Activated CD4-positive, alpha-beta T cell treated with anti-CD3 and anti-CD28 coated beads, Interleukin-2, amount 50 U/mL, for 48 hours (primary cell): ENCODE measurements around the gene RPL10A.
"Not testable (repeated sequence)": the region's sequence is repeated elsewhere in the genome, so short reads cannot be mapped to it uniquely, and the experiment has no call there.

Experiments
- DNase-seq, 2 experiments: peaks; one replicate each; pipeline ENCODE4 v3.0.0-alpha.2; 2020

RPL10A gene

DNA sequence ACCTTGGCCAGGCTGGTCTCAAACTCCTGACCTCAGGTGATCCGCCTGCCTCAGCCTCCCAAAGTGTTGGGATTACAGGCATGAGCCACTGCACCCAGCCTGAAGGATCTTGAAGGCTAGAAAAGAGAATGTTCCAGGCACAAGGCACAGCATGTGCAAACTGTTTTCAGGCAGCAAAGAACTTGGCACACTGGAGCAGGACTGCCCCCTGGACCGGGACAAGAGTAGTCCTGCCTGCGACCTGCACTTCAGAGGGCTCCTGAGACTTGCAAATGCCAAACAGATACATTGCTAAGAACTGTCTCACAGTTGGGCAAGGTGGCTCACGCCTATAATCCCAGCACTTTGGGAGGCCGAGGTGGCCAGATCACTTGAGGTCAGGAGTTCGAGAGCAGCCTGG is 47.7 kb downstream of the RPL10A start:
- DNase-seq = not testable (repeated sequence)

DNA sequence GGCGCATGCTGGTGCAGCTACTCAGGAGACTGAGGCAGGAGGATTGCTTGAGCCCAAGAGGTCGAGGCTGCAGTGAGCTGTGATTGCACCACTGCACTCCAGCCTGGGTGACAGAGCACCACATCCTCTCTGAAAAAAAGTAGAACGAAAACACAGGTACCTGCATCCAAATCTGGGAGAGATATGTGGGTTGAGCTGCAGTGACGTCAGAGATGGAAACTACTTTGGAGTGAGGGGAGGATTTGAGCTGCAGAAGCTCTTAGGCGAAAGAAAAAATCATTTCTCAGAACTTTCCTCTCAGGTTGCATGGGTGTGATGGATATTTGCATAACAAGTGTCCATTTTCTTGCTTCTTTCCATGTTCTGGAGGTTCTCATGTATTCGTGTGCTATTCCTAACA is 48.5 kb downstream of the RPL10A start:
- no peak for DNase-seq

DNA sequence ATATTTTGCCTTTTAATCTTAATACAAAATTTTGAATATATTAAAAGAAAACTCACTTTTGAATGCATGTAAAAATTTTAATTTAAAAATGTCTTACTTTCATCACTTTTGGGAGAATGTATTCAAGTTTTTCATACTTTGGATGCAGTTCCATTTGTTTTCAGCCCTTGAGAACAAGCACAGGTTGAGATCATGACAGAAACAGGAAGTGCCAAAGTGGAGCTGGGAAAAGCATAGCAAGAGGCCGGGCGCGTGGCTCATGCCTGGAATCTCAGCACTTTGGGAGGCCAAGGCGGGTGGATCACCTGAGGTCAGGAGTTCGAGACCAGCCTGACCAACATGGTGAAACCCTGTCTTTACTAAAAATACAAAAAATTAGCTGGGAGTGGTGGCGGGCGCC is 49.8 kb downstream of the RPL10A start:
- not testable (repeated sequence) for DNase-seq

DNA sequence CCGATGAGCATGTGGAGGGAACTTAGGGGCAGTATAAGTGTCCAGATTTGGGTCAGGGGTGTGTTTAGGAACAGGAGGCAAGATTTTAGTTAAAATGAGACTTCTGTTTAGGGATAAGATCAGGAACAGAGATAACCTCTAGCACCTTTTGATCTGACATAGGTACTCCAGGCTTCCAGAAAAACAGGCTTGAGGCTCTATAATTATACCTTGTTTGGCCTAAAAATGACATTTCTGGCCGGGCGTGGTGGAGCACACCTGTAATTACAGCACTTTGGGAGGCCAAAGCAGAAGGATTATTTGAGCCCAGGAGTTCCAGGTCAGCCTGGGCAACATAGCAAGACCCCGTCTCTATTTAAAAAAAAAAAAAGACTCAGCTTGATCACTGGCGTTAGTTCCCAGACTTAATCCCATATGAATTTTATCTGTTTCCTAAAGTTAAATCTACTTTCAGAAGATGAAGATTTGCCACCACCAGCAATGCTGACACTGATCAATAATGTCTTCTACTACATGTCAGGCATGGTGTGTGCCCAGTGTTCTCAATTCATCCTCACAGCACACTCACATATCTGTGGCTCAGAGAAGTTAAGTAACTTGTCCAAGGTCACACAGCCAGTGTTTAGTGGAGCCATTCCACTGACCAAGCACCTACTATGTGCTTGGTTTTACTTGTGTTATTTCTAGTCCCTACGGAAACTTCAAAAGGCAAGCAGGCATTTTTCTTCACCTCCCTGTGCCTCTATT is 50.5 kb downstream of the RPL10A start:
- DNase-seq = no peak

DNA sequence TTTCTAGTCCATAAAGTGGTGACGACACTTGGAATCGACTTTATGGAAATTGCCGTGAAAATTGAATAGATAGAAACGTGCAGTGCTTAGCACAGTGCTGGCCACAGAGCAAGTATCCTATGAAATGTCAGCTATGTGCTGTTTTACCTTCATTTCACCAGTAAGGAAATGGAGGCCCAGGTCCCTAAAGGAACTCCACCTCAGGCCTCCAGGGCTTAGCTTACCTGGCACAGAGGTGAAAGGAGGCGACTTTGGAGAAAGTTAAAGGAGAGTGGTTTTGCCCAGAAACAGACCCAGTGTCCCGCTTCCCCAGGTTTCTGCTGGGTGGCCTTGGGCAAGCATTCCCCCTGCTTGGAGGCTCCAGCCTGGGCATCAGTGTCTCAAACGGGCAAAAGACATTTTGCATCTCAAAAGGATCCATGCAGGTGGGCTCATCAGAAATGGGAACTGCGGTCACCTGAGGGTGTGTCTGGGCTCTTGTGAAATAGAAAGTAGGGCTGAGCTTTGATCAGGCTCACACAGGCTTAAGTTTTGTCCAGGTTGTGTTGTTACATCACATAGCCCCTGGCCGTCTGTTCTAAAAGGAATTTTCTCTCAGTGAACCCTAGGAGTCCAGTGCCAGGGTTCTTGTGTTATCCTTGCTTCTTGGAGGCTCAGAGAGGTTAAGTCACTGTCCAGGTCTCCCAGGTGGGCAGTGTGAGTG is 51.3 kb downstream of the RPL10A start:
- no peak for DNase-seq
